22Rv1 (cell line): ENCODE measurements around the gene ZNF700.
"Not testable (repeated sequence)": the region's sequence is repeated elsewhere in the genome, so short reads cannot be mapped to it uniquely, and the experiment has no call there.

Source experiments
- H3K27ac ChIP-seq: fragments of 450-650 bp; 2 replicates; pipeline ENCODE4 v1.5.1; 2017
- CTCF ChIP-seq: fragments of 450-650 bp; IDR thresholded peaks from 2 replicates; pipeline ENCODE4 v1.5.1; 2017; ENCODE audit warnings: mild to moderate bottlenecking
- ZFX ChIP-seq: fragments of 450-650 bp; IDR thresholded peaks from 2 replicates; pipeline ENCODE4 v1.6.1; 2017; ENCODE audit warnings: antibody characterized with exemption, borderline replicate concordance

Gene ZNF700

GRCh38 chr19:11921852-11922495 lies 2.9 kb upstream of the ZNF700 start:
- TF ChIP-seq CTCF (no peak), ZFX (no peak)

GRCh38 chr19:11925651-11926187 lies 812 bp downstream of the ZNF700 start:
- H3K27ac ChIP-seq = peak overlapping the region; percentile 95

More at GRCh38 chr19:11921852-11922495, 2.9 kb upstream of the ZNF700 start:
- H3K27ac ChIP-seq = no peak overlapping the region

- no peak overlapping the region for H3K27ac ChIP-seq
- TF ChIP-seq ZFX (no peak), CTCF (no peak)
Observed at GRCh38 chr19:11927227-11927626, 2.3 kb downstream of the ZNF700 start.

- H3K27ac ChIP-seq = no peak overlapping the region
- TF ChIP-seq ZFX = no peak
- TF ChIP-seq CTCF = no peak
Observed at GRCh38 chr19:11931051-11931450, 6.1 kb downstream of the ZNF700 start.

- TF ChIP-seq CTCF (no peak), ZFX (no peak)
Observed at GRCh38 chr19:11931513-11931912, 6.6 kb downstream of the ZNF700 start.

GRCh38 chr19:11935829-11936228 lies 10.9 kb downstream of the ZNF700 start:
- not testable (repeated sequence) for H3K27ac ChIP-seq

More at GRCh38 chr19:11931513-11931912, 6.6 kb downstream of the ZNF700 start:
- H3K27ac ChIP-seq = no peak overlapping the region

GRCh38 chr19:11938383-11938782 lies 13.5 kb downstream of the ZNF700 start:
- not testable (repeated sequence) for H3K27ac ChIP-seq

GRCh38 chr19:11941361-11941887 lies 16.5 kb downstream of the ZNF700 start:
- H3K27ac ChIP-seq = not testable (repeated sequence)

GRCh38 chr19:11942008-11942842 lies 17.3 kb downstream of the ZNF700 start:
- H3K27ac ChIP-seq = no peak overlapping the region
- TF ChIP-seq ZFX (no peak), CTCF (no peak)
